DMS79 (cell line): Measurements from ENCODE around the gene MID2.
"Not testable (repeated sequence)": the region's sequence is repeated elsewhere in the genome, so short reads cannot be mapped to it uniquely, and the experiment has no call there.

Experiments
- DNase-seq: peaks from one replicate; lab custom pipeline; 2025; lab: John Stamatoyannopoulos, UW

The MID2 gene

GRCh38 chrX:107940095-107940494 is 114.4 kb downstream of the MID2 start:
- no peak for DNase-seq

- not testable (repeated sequence) for DNase-seq
These were observed 129.7 kb downstream of the MID2 start for GRCh38 chrX:107955337-107955736.

GRCh38 chrX:107968623-107969022 is 143.0 kb downstream of the MID2 start:
- DNase-seq = no peak

GRCh38 chrX:107970073-107970472 is 144.4 kb downstream of the MID2 start:
- DNase-seq = no peak

GRCh38 chrX:107971636-107972035 is 146.0 kb downstream of the MID2 start:
- DNase-seq = no peak
